Gastroesophageal sphincter (tissue), 4 donors: Measurements from ENCODE around the gene FANK1. TPM values are rescaled to one million over a fixed set of nuclear protein-coding genes. Genes with fewer than 3 reads are reported as not detected.

Source experiments
- ATAC-seq: fragments of 150-250 bp; one replicate; pipeline ENCODE4 v1.9.1; 2016; ENCODE audit warnings: mild to moderate bottlenecking, moderate library complexity
- H3K27ac ChIP-seq, 4 donors: fragments of 200-600 bp; sonication (generic) in 3 of 4; 1 replicate in 3 of 4; 2 replicates in 1 of 4; pipeline ENCODE4 v1.5.1; 2016 to 2019
- H3K27me3 ChIP-seq: fragments of 200-600 bp; sonication (generic); one replicate; pipeline ENCODE4 v1.5.1; 2019
- H3K36me3 ChIP-seq, 2 donors: fragments of 200-600 bp; sonication (generic); one replicate each; pipeline ENCODE4 v1.5.1; 2019; ENCODE audit warnings: control low read depth in 1 of 2
- H3K4me1 ChIP-seq, 3 donors: fragments of 200-600 bp; sonication (generic); 1 replicate in 2 of 3; 2 replicates in 1 of 3; pipeline ENCODE4 v1.5.1; 2016 to 2019; ENCODE audit warnings: control low read depth in 2 of 3
- H3K4me3 ChIP-seq, 2 donors: fragments of 200-600 bp; sonication (generic); one replicate each; pipeline ENCODE4 v1.5.1; 2019; ENCODE audit warnings: mild to moderate bottlenecking in 1 of 2, moderate library complexity in 1 of 2
- H3K9me3 ChIP-seq, 3 donors: fragments of 200-600 bp; sonication (generic); one replicate each; pipeline ENCODE4 v1.5.1; 2017 to 2019; ENCODE audit warnings: control low read depth in 2 of 3
- CTCF ChIP-seq, 4 experiments: fragments of 200-600 bp in 2 of 4; fragments of 450-650 bp in 2 of 4; sonication (generic) in 1 of 4; IDR thresholded peaks; one replicate each; pipeline ENCODE4 v1.5.1; 2017 to 2019; ENCODE audit warnings: antibody characterized with exemption in 4 of 4, mild to moderate bottlenecking in 2 of 4, moderate library complexity in 2 of 4
- EP300 ChIP-seq: sonication (generic); formaldehyde crosslinking; IDR thresholded peaks from one replicate; pipeline ENCODE4 v1.6.1; 2017; ENCODE audit warnings: antibody characterized with exemption, mild to moderate bottlenecking
- POLR2A ChIP-seq, 2 donors: fragments of 450-650 bp; IDR thresholded peaks; one replicate each; pipeline ENCODE4 v1.6.1; 2017; ENCODE audit warnings: antibody characterized with exemption in 2 of 2, mild to moderate bottlenecking in 2 of 2, moderate library complexity in 1 of 2
- POLR2AphosphoS5 ChIP-seq: sonication (generic); formaldehyde crosslinking; IDR thresholded peaks from one replicate; pipeline ENCODE4 v1.6.1; 2017; ENCODE audit warnings: antibody characterized with exemption
- WGBS, 2 donors: methylation state at CpG; one replicate each; pipeline ENCODE4 v1.1.5; 2018; ENCODE audit warnings: low coverage in 1 of 2; 5-methylcytosine and 5-hydroxymethylcytosine counted together
- total RNA-seq, 4 donors: library from RNA; depleted of rRNA; stranded (reverse); fragments of >200 nt; gene quantifications; one replicate each; pipeline ENCODE4 v1.1.0, GENCODE V29; 2016

The FANK1 gene
- total RNA-seq, 4 donors from 2014 or later, result 0.81 to 1.7 (median 0.93) TPM; not detected in 1

GRCh38 chr10:125878957-125879835 is 17.2 kb upstream of the FANK1 start:
- Histone ChIP-seq H3K9me3 (no peaks in the 10 kb centered on the region), H3K4me1 (no peaks in the 10 kb centered on the region), H3K27ac (no peak overlapping the region), H3K27me3 (no peaks in the 10 kb centered on the region), H3K36me3 (peaks cover 0 to 38% of the 10 kb centered on the region in 2 donors), H3K4me3 (no peak overlapping the region)
- TF ChIP-seq EP300, result no peak
- TF ChIP-seq POLR2AphosphoS5, result no peak
- TF ChIP-seq CTCF (IDR thresholded peaks at IDR 0.05), result no peak
- TF ChIP-seq POLR2A (IDR thresholded peaks at IDR 0.05), result no peak
- WGBS, 2 donors, result 82 to 94% methylated on average over 7 to 10 of the region's 11 CpGs
- no peak for ATAC-seq

- Histone ChIP-seq H3K4me3 (no peak overlapping the region), H3K9me3 (no peaks in the 10 kb centered on the region), H3K27ac (no peak overlapping the region), H3K36me3 (peaks cover 0 to 40% of the 10 kb centered on the region in 2 donors), H3K4me1 (no peaks in the 10 kb centered on the region), H3K27me3 (no peaks in the 10 kb centered on the region)
- TF ChIP-seq POLR2AphosphoS5 (no peak), POLR2A (IDR thresholded peaks at IDR 0.05) (no peak), EP300 (no peak), CTCF (IDR thresholded peaks at IDR 0.05) (no peak)
- no peak for ATAC-seq
- WGBS, 2 donors, result 53 to 54% methylated on average over 6 of the region's 6 CpGs
Measured at GRCh38 chr10:125880719-125881118, 15.6 kb upstream of the FANK1 start.

GRCh38 chr10:125881192-125881591 is 15.2 kb upstream of the FANK1 start, which contains the start of gene DHX32:
Gene DHX32 (minus strand): TSS chr10:125881292. CDS start chr10:125880824, 468 bp downstream.
- H3K4me1 ChIP-seq, result no peaks in the 10 kb centered on the region
- peaks cover 0 to 36% of the 10 kb centered on the region in 2 donors for H3K36me3 ChIP-seq
- TF ChIP-seq EP300, result no peak
- no peak for TF ChIP-seq POLR2A (IDR thresholded peaks at IDR 0.05)
- no peak for TF ChIP-seq POLR2AphosphoS5
- no peak for TF ChIP-seq CTCF (IDR thresholded peaks at IDR 0.05)
- no peaks in the 10 kb centered on the region for H3K9me3 ChIP-seq
- 57% methylated on average over 3 to 4 of the region's 4 CpGs for WGBS, 2 donors
- ATAC-seq, result no peak
- H3K4me3 ChIP-seq, result no peak within 1 kb of the TSS
- H3K27ac ChIP-seq, result no peak within 1 kb of the TSS
- H3K27me3 ChIP-seq, result no peaks in the 10 kb centered on the region

- 67% methylated on average over 1 of the region's 1 CpG for WGBS, 2 donors
- TF ChIP-seq POLR2A (IDR thresholded peaks at IDR 0.05) (no peak), POLR2AphosphoS5 (no peak), CTCF (IDR thresholded peaks at IDR 0.05) (no peak), EP300 (no peak)
- Histone ChIP-seq H3K9me3 (no peaks in the 10 kb centered on the region), H3K27ac (no peak overlapping the region), H3K27me3 (no peaks in the 10 kb centered on the region), H3K4me1 (no peaks in the 10 kb centered on the region), H3K4me3 (no peak overlapping the region), H3K36me3 (peaks cover 0 to 26% of the 10 kb centered on the region in 2 donors)
- ATAC-seq, result no peak
Measured at GRCh38 chr10:125882596-125882995, 13.8 kb upstream of the FANK1 start.

GRCh38 chr10:125883211-125883610 is 13.2 kb upstream of the FANK1 start:
- peaks cover 0 to 25% of the 10 kb centered on the region in 2 donors for H3K36me3 ChIP-seq
- WGBS, 2 donors, result 71 to 90% methylated on average over 1 to 2 of the region's 3 CpGs
- H3K4me3 ChIP-seq, result no peak overlapping the region
- no peak overlapping the region for H3K27ac ChIP-seq
- TF ChIP-seq CTCF (IDR thresholded peaks at IDR 0.05), result no peak
- TF ChIP-seq POLR2A (IDR thresholded peaks at IDR 0.05), result no peak
- no peaks in the 10 kb centered on the region for H3K9me3 ChIP-seq
- ATAC-seq, result no peak
- H3K4me1 ChIP-seq, result no peaks in the 10 kb centered on the region
- H3K27me3 ChIP-seq, result no peaks in the 10 kb centered on the region
